ENCODE data around the gene SLC25A14. TPM values are rescaled to one million over a fixed set of nuclear protein-coding genes. Genes with fewer than 3 reads are reported as not detected.

Gene SLC25A14
- total RNA-seq, 1 donor = 7.8 TPM

GRCh38 chrX:130415201-130415600, 75.5 kb downstream of the SLC25A14 start:
- Histone ChIP-seq H3K9me3 (ENCODE audit: low read depth, low read length) (no peaks in the 10 kb centered on the region), H3K4me3 (ENCODE audit: low read length) (no peak overlapping the region), H3K27me3 (ENCODE audit: insufficient read depth, low read length) (no peaks in the 10 kb centered on the region), H3K4me1 (ENCODE audit: insufficient read depth, low read length) (no peaks in the 10 kb centered on the region)

GRCh38 chrX:130416785-130417184, 77.1 kb downstream of the SLC25A14 start:
- Histone ChIP-seq H3K9me3 (ENCODE audit: low read depth, low read length) (no peaks in the 10 kb centered on the region), H3K27me3 (ENCODE audit: insufficient read depth, low read length) (no peaks in the 10 kb centered on the region), H3K4me1 (ENCODE audit: insufficient read depth, low read length) (no peaks in the 10 kb centered on the region), H3K4me3 (ENCODE audit: low read length) (no peak overlapping the region)

GRCh38 chrX:130418066-130418465, 78.3 kb downstream of the SLC25A14 start:
- H3K4me1 ChIP-seq (ENCODE audit: insufficient read depth, low read length) = no peaks in the 10 kb centered on the region
- H3K4me3 ChIP-seq (ENCODE audit: low read length) = no peak overlapping the region
- no peaks in the 10 kb centered on the region for H3K9me3 ChIP-seq (ENCODE audit: low read depth, low read length)
- H3K27me3 ChIP-seq (ENCODE audit: insufficient read depth, low read length) = no peaks in the 10 kb centered on the region

DNA sequence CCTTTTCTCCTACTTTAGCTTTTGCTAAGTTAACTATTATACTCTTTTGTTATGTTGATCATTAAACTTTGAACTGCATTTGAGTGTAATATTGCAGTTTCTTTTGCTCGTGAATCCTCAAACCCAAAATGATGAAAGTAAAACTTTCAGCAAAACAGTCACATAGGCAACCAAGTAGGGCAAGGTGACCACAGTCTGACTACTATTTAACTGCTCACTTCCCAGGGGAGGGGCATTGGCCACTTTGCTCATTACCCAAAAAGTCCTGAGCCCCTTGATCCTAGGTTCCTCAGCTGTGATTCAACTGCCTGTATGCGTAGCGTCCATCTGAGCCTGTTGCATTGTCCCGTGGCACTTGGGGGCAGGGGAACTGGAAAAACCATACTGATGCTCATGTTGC, 79.0 kb downstream of the SLC25A14 start:
- H3K4me1 ChIP-seq (ENCODE audit: insufficient read depth, low read length) = no peaks in the 10 kb centered on the region
- no peaks in the 10 kb centered on the region for H3K27me3 ChIP-seq (ENCODE audit: insufficient read depth, low read length)
- no peak overlapping the region for H3K4me3 ChIP-seq (ENCODE audit: low read length)
- H3K9me3 ChIP-seq (ENCODE audit: low read depth, low read length) = no peaks in the 10 kb centered on the region

DNA sequence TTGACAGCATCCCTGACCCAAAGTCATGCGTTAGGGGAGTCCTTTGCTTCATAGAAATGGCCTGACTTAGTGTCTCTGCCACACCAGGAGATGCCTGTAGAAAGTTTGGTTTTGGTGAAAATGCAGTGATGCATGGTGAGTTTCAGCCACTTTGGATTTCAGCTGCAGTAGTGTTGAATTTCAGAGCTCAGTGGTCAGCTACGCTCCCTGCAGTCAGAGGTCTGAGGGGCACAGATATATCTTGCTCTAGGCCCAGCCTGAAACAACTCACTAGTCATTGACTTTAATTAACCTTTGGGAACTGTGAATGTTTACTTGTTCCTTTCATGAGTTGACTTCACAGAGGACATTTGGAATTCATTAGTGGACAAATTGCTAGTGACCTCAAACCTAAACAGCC, 79.5 kb downstream of the SLC25A14 start:
- Histone ChIP-seq H3K4me1 (ENCODE audit: insufficient read depth, low read length) (no peaks in the 10 kb centered on the region), H3K4me3 (ENCODE audit: low read length) (no peak overlapping the region), H3K9me3 (ENCODE audit: low read depth, low read length) (no peaks in the 10 kb centered on the region), H3K27me3 (ENCODE audit: insufficient read depth, low read length) (no peaks in the 10 kb centered on the region)

Other genes with a start within 250 kb of the SLC25A14 start
- gene ELF4, start 229.4 kb upstream of the SLC25A14 start, total RNA-seq = 52.1 TPM
- gene AIFM1, start 174.1 kb upstream of the SLC25A14 start, total RNA-seq = 5.0 TPM
- gene RAB33A, start 168.0 kb upstream of the SLC25A14 start, total RNA-seq = 8.2 TPM
- 5.8 TPM for gene ZNF280C, start 71.0 kb upstream of the SLC25A14 start, total RNA-seq
- not detected for gene GPR119, start 45.8 kb downstream of the SLC25A14 start, total RNA-seq
- 19.7 TPM for gene RBMX2, start 62.1 kb downstream of the SLC25A14 start, total RNA-seq

Measured in mononuclear cell (primary cell).